CD4-positive, alpha-beta T cell treated with Interleukin-15 for 1 hour (primary cell): Measurements from ENCODE around the gene QSOX1.

Experiments used
- DNase-seq: peaks from one replicate; pipeline ENCODE4 v3.0.0-alpha.2; 2020

QSOX1 gene

GRCh38 chr1:180150982-180151381 lies 3.7 kb upstream of the QSOX1 start:
- peak; percentile 49 for DNase-seq

- DNase-seq = no peak
Measured at GRCh38 chr1:180151508-180151907, 3.2 kb upstream of the QSOX1 start.

- DNase-seq = no peak
Measured at GRCh38 chr1:180152588-180152987, 2.1 kb upstream of the QSOX1 start.

- DNase-seq = no peak
Measured at GRCh38 chr1:180153032-180153431, 1.6 kb upstream of the QSOX1 start.

GRCh38 chr1:180154003-180154324 lies 705 bp upstream of the QSOX1 start:
- DNase-seq = no peak

- no peak for DNase-seq
Measured at GRCh38 chr1:180155182-180155682, 563 bp downstream of the QSOX1 start.

- DNase-seq = no peak
Measured at GRCh38 chr1:180156201-180156600, 1.5 kb downstream of the QSOX1 start.

GRCh38 chr1:180156631-180157091 lies 2.0 kb downstream of the QSOX1 start:
- DNase-seq = no peak

GRCh38 chr1:180157108-180157507 lies 2.4 kb downstream of the QSOX1 start:
- DNase-seq = no peak

GRCh38 chr1:180157576-180158057 lies 2.9 kb downstream of the QSOX1 start:
- DNase-seq = no peak

GRCh38 chr1:180158149-180159147 lies 3.8 kb downstream of the QSOX1 start:
- no peak for DNase-seq

GRCh38 chr1:180160357-180160756 lies 5.7 kb downstream of the QSOX1 start:
- DNase-seq = no peak

- no peak for DNase-seq
Measured at GRCh38 chr1:180163041-180163440, 8.4 kb downstream of the QSOX1 start.

GRCh38 chr1:180165096-180165495 lies 10.4 kb downstream of the QSOX1 start:
- no peak for DNase-seq

- no peak for DNase-seq
Measured at GRCh38 chr1:180165509-180166435, 11.1 kb downstream of the QSOX1 start.

- DNase-seq = no peak
Measured at GRCh38 chr1:180166436-180166800, 11.7 kb downstream of the QSOX1 start.

GRCh38 chr1:180167021-180167701 lies 12.5 kb downstream of the QSOX1 start:
- no peak for DNase-seq

- DNase-seq = no peak
Measured at GRCh38 chr1:180167721-180168467, 13.2 kb downstream of the QSOX1 start.

GRCh38 chr1:180168786-180169639 lies 14.3 kb downstream of the QSOX1 start:
- no peak for DNase-seq

- no peak for DNase-seq
Measured at GRCh38 chr1:180169640-180170195, 15.0 kb downstream of the QSOX1 start.
